ENCODE measurements around the gene ADM5. TPM values are rescaled to one million over a fixed set of nuclear protein-coding genes. Genes with fewer than 3 reads are reported as not detected.

Gene ADM5
- total RNA-seq, 6 experiments from 2014 or later: 0.19 to 0.70 (median 0.51) TPM

DNA sequence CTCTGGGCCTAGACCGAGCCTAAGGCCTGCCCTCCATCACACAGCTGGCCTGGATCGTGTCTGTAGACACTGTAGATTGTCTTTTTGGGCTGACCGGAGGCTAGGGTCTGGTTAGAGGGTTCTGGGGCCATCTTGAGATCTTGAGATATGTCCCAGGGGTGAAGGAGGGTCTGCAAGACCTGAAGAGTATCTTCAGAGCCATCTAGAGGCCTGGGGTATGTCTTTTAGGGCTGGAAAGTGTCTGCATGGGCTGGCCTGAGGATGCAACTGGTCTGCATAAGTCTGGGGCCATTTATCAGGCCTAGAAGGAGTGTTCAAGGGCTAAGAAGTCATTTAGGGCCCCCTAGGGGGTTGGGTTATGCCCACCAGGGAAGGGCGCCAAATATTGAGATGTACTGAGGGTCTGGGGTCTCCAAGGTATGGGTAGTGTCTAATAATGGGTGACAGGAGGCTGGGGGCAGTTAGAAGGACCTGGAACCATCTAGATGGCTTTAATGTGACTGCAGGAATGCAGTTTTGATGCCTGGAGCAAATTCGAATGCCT lies 46.8 kb upstream of the ADM5 start:
- Histone ChIP-seq H3K4me3 (peak overlapping the region; percentile 93 to 96 (median 96)), H3K27ac (peak overlapping the region; percentile 75 to 87 (median 83)), H3K27me3 (no peaks in the 10 kb centered on the region), H3K4me1 (peaks cover 0 to 15% (median 8%) of the 10 kb centered on the region in 4 donors), H3K9me3 (no peaks in the 10 kb centered on the region), H3K36me3 (peaks cover 0 to 19% (median 2%) of the 10 kb centered on the region in 4 donors)
- TF ChIP-seq, protein P1, sequence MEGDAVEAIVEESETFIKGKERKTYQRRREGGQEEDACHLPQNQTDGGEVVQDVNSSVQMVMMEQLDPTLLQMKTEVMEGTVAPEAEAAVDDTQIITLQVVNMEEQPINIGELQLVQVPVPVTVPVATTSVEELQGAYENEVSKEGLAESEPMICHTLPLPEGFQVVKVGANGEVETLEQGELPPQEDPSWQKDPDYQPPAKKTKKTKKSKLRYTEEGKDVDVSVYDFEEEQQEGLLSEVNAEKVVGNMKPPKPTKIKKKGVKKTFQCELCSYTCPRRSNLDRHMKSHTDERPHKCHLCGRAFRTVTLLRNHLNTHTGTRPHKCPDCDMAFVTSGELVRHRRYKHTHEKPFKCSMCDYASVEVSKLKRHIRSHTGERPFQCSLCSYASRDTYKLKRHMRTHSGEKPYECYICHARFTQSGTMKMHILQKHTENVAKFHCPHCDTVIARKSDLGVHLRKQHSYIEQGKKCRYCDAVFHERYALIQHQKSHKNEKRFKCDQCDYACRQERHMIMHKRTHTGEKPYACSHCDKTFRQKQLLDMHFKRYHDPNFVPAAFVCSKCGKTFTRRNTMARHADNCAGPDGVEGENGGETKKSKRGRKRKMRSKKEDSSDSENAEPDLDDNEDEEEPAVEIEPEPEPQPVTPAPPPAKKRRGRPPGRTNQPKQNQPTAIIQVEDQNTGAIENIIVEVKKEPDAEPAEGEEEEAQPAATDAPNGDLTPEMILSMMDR (IDR thresholded peaks at IDR 0.05): no peak
- no peak for TF ChIP-seq POLR2A (IDR thresholded peaks at IDR 0.05)
- no peak for DNase-seq
- 3% methylated on average over 3 of the region's 5 CpGs for WGBS (ENCODE audit: insufficient coverage, low coverage, low lambda C conversion rate, missing lambda C conversion rate)
- intact Hi-C loops (cut with DNase I): no loop called here
- ATAC-seq: no peak

- no peaks in the 10 kb centered on the region for H3K9me3 ChIP-seq
- H3K36me3 ChIP-seq: peaks cover 0 to 22% (median 2%) of the 10 kb centered on the region in 4 donors
- no peak overlapping the region for H3K4me3 ChIP-seq
- no peak for ATAC-seq
- H3K4me1 ChIP-seq: peaks cover 0 to 15% (median 8%) of the 10 kb centered on the region in 4 donors
- WGBS (ENCODE audit: insufficient coverage, low coverage, low lambda C conversion rate, missing lambda C conversion rate): 71% methylated on average over 2 of the region's 2 CpGs
- TF ChIP-seq, protein P1 (IDR thresholded peaks at IDR 0.05): no peak
- TF ChIP-seq POLR2A (IDR thresholded peaks at IDR 0.05): no peak
- no peak overlapping the region for H3K27ac ChIP-seq
- intact Hi-C loops (cut with DNase I): no loop called here
- no peaks in the 10 kb centered on the region for H3K27me3 ChIP-seq
- DNase-seq: no peak
These were observed 45.9 kb upstream of the ADM5 start for GRCh38 chr19:49643466-49643865.

- Histone ChIP-seq H3K4me3 (no peak overlapping the region), H3K27ac (no peak overlapping the region), H3K36me3 (peaks cover 0 to 38% (median 5%) of the 10 kb centered on the region in 4 donors), H3K27me3 (no peaks in the 10 kb centered on the region), H3K9me3 (no peaks in the 10 kb centered on the region), H3K4me1 (peaks cover 0 to 15% (median 8%) of the 10 kb centered on the region in 4 donors)
- ATAC-seq: no peak
- 80% methylated on average over 2 of the region's 11 CpGs for WGBS (ENCODE audit: insufficient coverage, low coverage, low lambda C conversion rate, missing lambda C conversion rate)
- DNase-seq: peak in 1 of 3 donors; percentile 16
- intact Hi-C loops (cut with DNase I): no loop called here
- no peak for TF ChIP-seq POLR2A (IDR thresholded peaks at IDR 0.05)
- TF ChIP-seq, protein P1 (IDR thresholded peaks at IDR 0.05): no peak
These were observed 43.8 kb upstream of the ADM5 start for GRCh38 chr19:49645592-49645991.

GRCh38 chr19:49645995-49646394 lies 43.4 kb upstream of the ADM5 start:
- DNase-seq (no peak), ATAC-seq (no peak)
- H3K4me3 ChIP-seq: no peak overlapping the region
- intact Hi-C loops (cut with DNase I): no loop called here
- H3K9me3 ChIP-seq: no peaks in the 10 kb centered on the region
- TF ChIP-seq, protein P1 (IDR thresholded peaks at IDR 0.05): no peak
- TF ChIP-seq POLR2A (IDR thresholded peaks at IDR 0.05): no peak
- WGBS (ENCODE audit: insufficient coverage, low coverage, low lambda C conversion rate, missing lambda C conversion rate): 60% methylated on average over 1 of the region's 13 CpGs
- H3K27me3 ChIP-seq: no peaks in the 10 kb centered on the region
- H3K36me3 ChIP-seq: peaks cover 0 to 39% (median 5%) of the 10 kb centered on the region in 4 donors
- peaks cover 0 to 13% (median 8%) of the 10 kb centered on the region in 4 donors for H3K4me1 ChIP-seq
- no peak overlapping the region for H3K27ac ChIP-seq

Data from right lobe of liver (tissue), 6 donors.